Measurements from ENCODE around the gene BICC1.

The BICC1 gene

DNA sequence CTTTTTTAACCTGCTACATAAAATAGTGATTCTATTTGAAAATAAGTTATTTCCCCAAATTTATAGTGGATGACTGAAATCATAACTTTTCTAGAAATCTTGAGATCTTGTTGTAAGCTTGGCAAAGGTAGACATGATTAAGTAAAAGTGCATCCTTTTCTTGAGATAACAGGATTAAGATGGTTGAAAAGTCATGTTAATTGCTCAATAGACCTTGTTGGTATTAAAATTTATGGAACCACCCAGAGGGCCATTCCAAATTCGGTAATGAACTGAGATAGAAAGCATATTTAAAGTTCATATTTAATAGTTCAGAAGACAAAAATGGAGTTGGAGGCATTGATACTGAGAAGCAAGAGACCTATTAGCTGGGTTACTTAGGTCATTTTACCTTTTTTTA lies 139.1 kb downstream of the BICC1 start:
- DNase-seq, result no peak

DNA sequence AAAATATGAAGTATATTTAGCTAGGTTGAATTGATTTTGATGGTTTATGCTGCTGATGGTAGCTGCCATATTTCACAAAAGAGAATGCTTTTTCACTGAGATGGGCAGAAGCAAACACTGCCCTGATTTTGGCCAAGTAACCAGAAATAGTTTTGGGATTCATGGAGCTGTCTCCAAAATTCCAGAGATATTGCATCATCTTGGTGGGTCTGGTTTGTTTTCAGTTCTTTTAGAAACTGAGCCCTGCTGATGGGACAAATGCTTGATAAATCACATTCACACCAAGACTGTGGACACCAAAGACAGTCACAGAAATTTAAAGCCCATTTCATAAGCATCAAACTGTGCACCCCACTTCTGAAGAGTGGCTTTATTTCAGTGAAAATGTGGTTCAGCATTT lies 140.5 kb downstream of the BICC1 start:
- no peak for DNase-seq

DNA sequence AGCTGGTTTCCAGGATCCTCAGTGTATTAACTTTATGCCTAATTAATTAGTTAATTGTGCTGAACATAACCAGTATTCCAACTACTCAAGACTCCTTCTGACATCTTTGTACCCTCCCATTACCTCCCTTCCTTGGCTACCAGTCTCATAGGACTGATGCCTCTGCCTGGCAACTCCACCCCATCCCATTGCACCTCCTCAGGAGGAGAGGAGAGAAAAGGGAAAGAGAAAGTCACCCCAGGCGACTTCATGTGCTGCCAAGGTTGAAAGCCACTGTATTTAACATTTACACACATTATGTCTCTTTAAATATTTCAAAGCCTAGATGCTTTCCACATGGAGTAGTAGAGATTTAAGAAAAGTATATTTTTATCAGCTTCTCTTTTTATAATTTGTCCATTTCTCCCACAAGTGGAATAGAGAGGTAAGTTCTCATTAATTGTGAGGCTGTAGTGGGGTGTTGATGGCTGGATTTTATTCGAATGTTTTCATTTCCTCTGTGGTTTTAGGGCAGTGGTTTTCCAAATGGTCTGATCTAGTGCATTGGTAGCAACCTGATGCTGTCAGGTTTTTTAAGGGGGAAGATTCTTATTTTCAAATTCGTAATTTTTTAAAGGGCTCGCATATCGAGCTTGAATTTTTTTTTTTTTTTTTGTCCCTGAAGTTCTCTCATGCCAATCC lies 148.0 kb downstream of the BICC1 start:
- DNase-seq, result no peak

DNA sequence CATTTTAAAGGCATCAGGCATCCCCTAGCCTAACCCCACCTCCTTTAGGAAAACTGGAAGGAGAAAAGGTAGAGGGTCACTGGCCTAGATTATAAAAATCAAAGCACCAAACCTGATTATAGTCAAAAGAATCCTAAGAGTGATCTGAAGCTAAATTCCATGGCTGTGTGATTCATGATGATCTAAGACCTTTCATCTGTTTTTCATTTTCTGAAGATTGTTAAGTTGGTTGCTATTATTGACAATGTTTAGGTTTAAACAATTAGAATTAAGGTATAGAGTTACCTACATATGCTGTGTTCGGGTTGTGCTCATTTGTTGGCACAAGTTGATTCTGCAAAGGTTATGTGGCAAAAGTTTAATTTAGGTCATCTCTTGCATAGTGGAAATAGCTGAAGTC lies 148.7 kb downstream of the BICC1 start:
- DNase-seq, result no peak

DNA sequence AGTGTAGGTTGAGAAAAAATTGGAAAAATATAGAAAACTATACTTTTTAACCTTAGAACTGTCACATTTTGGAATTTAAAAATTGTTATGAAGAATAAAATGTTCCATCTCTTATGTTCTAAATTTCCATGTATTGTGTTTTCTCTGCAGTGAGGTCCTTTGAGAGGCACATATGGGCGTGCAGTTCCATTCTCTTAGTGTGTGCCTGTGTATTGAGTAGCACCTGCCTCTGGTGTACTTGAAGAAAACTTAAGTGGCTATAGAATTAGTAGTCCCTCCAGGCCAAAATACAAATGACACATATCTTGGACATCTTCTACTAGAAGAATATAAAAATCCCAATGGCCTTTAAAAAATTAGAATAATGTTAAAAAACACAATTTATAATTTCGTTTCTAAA lies 149.2 kb downstream of the BICC1 start:
- DNase-seq, result no peak

DNA sequence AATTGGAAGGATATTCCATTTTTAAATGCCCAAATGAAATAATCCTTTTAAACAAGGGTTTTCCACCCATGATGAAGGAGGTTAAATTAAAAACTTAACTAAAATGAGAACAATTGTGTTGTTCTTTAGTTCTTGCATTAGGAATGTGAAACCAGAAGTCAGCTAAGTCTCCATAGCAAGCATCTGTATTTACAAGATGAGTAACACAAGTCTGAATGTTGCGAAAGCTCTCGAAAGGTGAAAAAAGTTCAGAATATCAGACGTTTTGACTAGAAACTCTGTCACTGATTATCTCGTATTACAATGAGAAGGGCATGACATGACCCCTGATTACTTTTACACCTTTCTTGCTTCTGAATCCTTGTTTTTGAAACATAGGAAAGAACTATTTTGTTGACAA lies 149.6 kb downstream of the BICC1 start:
- DNase-seq, result no peak

DNA sequence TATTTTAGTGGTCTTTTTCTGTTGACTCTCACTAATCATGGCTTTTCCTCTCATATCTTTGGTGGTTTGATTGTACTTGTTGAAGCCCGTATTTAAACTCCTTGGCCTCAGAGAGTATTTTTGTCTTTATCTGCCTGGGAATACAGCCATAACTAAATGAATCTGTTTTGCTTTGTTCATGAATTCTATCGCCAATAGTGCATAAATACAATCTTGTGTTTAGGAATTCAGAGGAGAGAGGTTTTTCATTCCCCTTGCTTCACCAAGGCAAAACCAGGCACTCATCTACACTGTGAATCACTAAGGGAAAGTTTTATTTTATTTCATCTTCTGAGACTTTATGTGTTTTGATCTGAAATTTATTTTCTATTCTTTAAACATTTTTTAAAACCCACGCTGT lies 152.7 kb downstream of the BICC1 start:
- no peak for DNase-seq

DNA sequence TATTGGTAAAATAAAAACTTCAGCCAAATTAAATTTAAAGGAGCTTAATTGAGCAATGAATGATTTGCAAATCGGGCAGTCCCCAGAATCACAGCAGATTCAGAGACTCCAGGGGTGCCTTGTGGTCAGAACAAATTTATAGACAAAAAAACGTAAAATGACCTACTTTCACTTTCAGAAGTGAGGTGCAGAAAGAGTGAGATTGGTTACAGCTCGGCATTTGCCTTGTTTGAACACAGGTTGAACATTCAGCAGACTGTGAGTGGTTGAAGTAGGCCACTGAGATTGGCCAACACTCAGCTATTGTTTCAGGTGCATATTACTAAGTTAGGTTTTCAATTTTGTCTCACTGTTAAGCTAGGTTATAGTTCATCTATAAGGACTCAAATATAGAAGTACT lies 153.4 kb downstream of the BICC1 start:
- no peak for DNase-seq

DNA sequence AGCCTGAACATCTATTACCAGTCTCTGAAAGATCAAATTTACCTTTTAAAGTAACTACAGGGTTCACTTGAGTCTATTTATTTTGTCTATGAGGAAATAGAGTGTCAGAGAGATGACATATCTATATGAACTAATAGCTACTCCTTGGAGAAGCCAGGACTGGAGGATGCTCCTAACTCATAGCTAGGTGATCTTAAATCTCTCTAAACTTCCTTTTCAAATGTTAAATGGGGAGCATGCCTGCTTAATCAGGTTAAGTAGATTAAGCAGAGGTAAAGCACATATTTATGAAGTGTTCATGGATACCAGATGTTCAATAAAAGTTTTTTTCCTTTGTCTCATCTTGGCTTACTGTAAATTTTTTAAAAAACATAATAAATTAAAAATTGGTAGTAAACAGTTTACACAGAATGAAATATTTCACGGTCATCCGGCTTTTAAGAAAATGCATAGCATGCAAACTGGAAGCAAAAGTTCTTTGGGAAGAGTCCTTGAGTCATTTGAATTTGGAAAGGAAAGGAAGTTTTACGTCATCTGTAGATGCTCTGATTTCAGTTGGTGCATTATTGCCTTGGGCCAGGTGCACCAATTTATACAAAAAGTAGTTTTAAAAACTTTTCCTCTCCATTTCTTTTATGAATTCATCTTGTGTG lies 155.1 kb downstream of the BICC1 start:
- DNase-seq, result no peak

DNA sequence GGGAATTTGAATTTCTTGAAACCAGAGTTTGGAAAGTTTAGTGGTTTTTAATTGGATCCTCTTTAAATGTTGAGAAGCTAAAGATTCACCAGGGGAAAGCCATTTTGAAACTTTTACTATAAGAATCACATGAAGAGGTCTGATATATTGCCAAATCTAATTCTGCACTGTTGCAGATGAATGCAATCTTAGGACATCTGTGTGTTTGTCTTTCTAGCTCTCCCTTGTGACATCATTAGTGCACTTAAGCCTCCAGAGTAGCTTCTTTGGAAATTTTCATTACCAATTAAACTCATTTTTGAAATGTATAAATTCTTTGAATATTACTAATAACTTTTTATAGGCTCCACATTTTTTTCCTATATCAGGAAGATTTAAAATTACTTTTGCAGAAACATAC lies 160.2 kb downstream of the BICC1 start:
- DNase-seq, result no peak

DNA sequence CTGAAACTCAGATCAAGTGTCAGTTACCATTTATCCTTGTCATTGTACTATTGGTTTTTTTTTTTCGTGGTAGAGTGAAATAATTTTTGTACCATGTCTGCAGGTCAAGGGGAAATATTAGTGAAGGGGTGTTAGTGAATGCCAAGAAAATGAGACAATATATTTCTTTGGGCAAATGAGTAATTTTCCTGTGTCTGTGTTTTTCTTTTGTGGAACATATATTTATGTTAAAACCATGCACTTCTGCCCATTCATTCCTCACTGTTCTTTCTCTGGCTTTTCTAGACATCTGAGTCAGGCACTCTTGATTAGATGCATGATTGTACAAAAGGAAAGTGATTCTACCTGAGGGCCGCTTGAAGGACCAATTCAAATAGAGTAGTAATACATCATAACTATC lies 161.6 kb downstream of the BICC1 start:
- no peak for DNase-seq

DNA sequence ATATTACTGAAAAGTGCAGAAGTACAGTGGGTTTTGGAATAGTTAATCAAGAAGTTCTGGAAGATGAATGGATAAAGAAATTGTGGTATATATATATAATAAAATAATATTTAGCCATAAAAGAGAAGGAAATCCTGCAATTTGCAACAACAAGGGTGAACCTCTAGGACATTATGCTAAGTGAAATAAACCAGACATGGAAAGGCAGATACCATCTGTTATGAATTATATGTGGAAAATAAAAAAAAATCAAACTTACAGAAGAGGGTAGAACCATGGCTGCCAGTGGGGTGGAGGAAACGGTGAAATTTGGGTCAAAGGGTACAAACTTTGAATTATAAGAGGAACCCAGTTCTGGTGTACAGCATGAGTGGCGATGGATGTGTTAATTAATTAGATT lies 162.6 kb downstream of the BICC1 start:
- no peak for DNase-seq

DNA sequence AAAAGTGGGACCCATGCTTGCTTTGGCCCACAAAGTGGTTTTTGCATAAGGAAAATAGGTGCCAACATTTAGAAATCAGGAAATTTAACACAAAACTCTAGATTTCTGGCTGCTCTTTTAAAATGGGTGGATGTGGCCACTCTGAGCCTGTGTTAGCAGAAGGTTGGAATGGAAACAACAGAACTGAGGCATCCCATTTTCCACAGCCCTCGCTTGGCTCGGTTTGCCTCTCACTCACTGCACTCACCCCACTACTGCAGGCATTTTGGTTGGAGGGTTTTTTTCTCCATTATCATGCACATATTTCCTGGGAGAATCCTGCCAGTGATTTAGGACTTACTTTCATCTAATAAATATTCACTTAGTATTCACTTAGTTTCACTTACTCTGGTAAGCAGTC lies 178.9 kb downstream of the BICC1 start:
- no peak for DNase-seq

DNA sequence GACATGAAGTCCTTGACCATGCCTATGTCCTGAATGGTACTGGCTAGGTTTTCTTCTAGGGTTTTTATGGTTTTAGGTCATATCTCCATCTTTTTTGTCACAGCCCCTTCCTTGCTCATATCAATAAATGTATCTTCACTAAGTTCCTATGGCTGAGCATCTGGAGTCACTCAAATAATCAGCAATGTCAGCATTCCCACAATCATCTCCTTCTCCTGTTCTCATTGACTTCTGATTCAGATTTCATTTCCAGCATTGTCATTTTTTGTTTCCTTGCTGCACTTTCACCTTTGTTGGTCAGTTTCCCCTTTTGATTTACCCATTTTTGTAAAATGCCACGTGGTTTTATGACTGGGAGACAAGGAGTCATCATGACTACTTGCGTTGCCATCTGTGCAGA lies 181.2 kb downstream of the BICC1 start:
- no peak for DNase-seq

DNA sequence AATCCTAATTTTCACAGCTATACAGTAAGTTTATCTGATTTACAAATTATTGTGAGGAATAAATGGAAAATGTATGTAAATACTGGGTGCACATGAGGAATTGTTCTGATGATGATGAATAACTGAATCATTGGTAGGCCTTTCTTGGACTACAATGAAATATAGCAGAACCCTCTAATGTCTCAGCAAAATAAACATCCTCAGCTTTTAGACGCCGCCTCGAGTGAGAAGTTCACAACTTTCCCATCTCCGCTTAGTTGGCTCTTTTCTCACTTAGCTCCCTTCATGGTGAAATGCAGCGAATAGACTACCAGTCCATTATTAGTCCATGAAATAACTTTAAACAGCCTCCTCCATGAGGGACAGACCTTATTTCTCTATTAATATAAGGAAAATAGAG lies 182.3 kb downstream of the BICC1 start:
- DNase-seq, result no peak

DNA sequence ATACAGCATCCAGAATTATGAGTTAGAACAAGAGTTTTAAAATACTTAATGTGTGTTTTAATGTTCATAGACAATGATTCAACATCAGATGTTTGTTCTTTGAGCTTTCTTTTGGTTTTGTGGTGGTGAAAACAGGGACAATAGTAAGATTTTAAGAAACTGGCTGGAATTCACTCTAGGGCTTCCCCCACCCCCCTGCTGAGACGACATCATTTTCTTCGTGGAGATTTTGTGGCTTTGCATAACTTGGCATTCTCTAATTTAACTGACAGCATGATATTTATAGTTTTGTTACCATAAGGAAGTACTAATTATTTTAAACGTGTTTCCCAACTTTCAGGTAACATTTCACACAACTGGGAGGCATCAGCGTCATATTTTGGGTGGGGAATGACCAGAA lies 184.1 kb downstream of the BICC1 start:
- DNase-seq, result no peak

DNA sequence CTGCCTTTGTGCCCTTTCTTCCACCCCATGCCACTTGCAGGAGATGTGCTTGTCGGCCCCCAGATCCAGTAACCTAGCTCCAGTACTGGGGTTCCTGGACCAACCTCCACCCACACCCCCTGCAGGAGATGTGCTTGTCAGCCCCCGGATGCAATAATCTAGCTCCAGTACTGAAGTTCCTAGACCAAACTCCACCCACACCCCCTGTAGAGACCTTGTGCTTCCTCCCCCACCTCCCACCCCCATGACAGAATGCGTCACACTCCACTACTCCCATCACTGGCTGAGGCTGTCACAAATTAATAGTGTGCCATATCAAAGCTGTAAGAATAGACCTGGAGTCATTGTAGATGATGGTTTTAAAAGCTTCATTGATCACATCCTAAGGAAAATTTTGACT lies 185.0 kb downstream of the BICC1 start:
- DNase-seq, result no peak

DNA sequence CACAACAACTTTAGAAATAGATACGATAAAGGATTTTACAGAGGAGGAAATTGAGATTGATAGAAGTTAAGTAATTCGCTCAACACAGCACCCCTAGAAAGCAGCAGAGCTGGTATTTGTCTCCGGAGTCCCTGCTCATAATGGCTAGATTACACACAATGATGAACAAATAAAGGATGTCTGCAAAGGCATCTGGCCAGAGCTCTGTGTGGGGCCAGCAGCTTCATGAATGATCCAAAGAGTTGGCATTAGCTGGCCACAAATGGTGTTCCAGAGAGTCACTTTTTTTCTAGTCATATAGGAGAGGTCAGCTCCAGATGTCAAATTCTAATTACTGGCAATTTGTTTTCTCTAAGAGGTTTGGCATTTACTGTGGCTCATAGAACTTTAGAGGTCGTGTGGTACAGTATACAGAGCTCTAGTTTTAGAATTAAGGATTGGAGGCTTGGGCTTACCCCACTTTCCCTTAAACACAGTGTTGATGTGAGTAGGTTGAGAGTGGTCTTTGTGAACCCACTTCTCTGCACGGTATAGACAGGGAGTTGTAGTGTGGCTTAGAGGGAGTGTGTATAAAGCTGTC lies 186.2 kb downstream of the BICC1 start:
- no peak for DNase-seq

DNA sequence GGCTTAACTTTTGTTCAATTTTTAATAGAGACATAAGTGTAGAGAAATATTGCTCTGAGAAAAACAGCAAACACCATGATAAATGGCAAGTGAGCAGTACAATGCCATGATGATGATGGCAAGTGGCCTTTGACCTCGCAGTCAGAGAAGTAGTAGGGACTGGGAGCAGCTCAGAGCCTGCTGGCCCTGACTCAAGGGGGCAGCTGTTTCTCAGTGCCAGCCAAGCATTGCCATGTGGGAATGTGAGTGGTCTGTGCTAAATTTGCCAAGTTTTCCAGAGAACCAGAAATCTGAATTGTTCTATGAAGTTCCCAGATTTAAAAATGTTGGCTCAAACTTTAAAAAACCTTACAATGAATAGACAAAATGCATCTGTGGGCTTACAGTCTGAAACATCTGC lies 187.9 kb downstream of the BICC1 start:
- no peak for DNase-seq

DNA sequence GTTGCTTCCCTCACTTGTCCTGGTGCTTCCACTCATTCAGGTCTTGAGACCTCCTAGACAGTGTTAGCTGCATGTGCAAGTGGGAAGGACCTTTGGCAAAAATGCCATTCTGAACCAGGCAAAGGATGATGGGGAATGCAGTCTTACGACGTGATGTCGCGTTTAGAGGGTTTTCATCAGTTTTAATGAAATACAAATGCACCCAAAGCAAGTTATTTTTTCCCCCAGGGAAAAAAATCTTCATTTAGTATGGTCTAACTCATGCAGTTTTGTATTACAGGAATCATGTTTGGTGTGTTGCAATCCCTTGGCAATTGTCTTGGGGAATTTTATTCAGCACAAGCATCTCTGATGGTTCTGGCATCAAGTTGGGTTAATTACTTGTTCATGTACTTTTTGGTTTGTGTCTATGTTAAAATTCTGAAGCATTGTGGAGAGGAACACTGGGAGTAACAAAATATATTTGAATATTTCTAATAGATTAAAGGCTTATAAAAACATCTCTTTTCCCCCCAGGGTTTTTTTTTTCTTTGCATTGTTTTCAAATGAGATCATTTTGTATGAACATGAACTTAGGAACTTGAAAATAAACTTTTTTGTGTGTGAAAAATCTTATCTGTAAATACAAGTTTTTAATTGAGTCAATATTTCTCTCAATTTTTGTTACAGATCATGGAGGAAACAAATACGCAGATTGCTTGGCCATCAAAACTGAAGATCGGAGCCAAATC lies 188.9 kb downstream of the BICC1 start:
- DNase-seq, result no peak

DNA sequence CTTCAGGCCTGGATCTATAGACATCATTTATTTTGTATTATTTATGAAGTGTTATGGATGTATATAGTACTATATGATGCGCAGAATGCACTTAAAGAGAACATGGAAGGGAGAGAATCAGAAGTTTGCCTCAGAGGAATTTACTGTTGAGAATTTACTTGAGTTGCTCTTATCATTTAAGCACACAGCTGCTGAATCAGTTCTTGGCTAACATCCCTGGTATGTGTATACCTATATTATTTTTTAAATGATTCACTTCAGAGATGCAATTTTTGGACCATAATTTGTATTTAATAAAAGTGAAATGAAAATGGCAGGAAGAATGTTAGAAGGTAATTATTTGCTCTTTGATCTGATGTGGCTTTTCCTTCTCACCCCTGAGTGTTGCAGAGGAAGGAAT lies 191.6 kb downstream of the BICC1 start:
- no peak for DNase-seq

DNA sequence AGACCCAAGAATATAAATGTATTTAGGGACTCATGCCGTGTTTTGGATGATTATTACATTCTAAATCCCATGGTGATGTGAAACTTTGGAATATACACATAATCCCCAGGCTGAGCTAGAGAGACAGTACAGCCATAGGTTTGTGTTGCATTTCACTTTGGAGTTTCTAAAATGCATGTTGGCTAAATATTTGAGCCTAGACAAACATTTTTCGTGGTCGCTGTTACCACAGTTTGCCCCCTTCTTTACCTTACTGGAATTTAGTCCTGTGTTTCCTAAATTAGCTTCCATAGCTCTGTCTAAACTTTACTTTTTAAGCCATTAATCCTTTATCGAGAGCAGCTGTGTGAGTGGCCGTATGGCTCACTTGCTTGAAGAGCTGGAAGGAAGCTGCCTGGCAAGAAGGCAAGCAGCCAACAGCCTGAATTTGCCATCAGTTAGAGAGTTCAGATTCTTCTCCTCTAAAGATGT lies 192.0 kb downstream of the BICC1 start:
- DNase-seq, result no peak

DNA sequence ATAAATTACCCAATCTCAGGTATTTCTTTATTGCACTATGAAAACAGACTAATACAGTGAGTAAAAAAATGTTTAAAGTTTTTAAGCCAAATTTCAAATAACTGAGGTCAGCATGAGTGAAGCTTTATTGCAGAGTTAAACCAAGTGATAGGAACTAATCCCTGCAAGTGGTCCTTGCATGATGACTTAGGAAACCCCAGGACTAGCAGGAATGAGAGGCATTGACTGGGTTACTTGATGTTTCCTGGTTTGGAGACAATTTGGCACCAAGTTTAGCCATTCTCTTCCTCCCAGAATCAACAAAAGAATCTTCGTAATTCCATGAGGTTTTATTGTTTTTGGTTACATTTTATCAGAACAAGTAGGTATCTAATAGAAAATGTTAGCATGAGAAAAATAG lies 194.2 kb downstream of the BICC1 start:
- DNase-seq, result no peak

DNA sequence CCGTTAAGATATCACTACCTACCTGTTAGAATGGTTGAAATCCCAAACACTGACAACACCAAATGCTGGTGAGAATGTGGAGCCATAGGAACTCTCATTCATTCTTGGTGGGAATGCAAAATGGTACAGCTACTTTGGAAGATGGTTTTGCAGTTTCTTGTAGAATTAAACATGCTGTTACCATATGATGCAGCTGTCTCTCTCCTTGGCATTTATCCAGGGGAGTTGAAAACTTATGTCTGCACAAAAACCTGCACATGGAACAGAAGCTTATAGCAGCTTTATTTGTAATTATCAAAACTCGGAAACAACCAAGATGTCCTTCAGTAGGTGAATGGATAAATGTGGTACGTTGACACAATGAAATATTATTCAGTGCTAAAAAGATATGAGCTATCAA lies 199.5 kb downstream of the BICC1 start:
- no peak for DNase-seq

All from effector CD8-positive, alpha-beta T cell (primary cell).